IMR-90 (cell line): Measurements from ENCODE around the gene HOTAIR.

Experiments used
- MXI1 ChIP-seq: IDR thresholded peaks from 2 replicates; pipeline ENCODE4 v1.6.1; 2012; ENCODE audit warnings: low read depth, mild to moderate bottlenecking, low read length, moderate library complexity, borderline replicate concordance
- POLR2A ChIP-seq: IDR thresholded peaks from 2 replicates; pipeline ENCODE4 v1.6.1; 2012; ENCODE audit warnings: mild to moderate bottlenecking, low read depth, low read length
- TF ChIP-seq, protein P1 (sequence below): conservative IDR thresholded peaks from 2 replicates; pipeline ENCODE4 v1.5.1; 2012; ENCODE audit warnings: mild to moderate bottlenecking, low read depth, low read length, improper control_type of control experiment
- TF ChIP-seq, protein P2 (sequence below): fragments of 150-350 bp; IDR thresholded peaks from 2 replicates; pipeline ENCODE4 v1.6.1; 2017; ENCODE audit warnings: mild to moderate bottlenecking, antibody characterized with exemption, low read length, low read depth

DNA sequence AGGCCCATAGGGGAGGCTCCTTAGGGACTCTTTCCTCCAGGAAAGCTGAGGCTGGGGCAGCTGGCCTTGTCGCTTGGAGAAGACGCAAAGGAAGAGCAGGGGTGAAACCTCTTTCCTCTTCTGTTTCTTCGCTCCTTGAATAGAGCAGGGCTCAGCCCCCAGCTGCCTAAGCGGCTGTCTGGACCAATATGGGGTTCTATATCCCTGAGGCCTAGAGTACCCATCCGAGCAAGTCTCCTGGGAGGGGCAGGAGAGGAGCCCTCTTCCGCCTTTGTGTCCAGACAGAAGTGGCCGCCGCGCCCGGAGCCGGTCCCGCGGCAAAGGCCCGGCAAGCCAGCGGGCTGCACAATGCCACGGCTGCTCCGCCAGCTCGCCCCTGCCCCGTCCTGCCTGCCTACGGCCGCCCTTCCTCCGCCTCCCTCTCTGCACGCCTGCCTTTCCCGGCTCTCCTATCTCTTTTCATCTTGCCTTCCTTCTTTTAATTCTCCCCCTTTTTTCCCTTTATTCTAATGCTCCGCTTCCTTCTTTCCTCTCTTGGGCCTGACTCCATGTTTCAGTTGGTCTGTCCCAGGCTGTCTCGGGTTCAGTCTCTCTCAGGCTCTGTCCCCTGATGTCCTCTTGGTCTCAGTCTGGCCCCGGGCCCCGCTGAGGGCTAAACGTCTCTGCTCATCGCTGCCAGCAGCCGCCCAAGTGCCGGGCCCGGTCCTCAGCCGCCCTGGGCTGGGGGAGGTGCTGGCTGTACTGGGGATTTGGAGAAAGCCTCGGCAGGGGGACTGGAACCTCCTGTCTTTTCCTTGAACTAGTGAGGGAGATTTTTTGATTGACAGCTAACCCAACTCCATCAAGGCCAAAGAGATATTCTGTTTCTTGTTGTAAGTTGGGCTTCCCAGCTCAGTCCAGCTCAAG lies 22.7 kb upstream of the HOTAIR start:
- TF ChIP-seq, protein P1, sequence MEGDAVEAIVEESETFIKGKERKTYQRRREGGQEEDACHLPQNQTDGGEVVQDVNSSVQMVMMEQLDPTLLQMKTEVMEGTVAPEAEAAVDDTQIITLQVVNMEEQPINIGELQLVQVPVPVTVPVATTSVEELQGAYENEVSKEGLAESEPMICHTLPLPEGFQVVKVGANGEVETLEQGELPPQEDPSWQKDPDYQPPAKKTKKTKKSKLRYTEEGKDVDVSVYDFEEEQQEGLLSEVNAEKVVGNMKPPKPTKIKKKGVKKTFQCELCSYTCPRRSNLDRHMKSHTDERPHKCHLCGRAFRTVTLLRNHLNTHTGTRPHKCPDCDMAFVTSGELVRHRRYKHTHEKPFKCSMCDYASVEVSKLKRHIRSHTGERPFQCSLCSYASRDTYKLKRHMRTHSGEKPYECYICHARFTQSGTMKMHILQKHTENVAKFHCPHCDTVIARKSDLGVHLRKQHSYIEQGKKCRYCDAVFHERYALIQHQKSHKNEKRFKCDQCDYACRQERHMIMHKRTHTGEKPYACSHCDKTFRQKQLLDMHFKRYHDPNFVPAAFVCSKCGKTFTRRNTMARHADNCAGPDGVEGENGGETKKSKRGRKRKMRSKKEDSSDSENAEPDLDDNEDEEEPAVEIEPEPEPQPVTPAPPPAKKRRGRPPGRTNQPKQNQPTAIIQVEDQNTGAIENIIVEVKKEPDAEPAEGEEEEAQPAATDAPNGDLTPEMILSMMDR: no peak
- TF ChIP-seq, protein P2, sequence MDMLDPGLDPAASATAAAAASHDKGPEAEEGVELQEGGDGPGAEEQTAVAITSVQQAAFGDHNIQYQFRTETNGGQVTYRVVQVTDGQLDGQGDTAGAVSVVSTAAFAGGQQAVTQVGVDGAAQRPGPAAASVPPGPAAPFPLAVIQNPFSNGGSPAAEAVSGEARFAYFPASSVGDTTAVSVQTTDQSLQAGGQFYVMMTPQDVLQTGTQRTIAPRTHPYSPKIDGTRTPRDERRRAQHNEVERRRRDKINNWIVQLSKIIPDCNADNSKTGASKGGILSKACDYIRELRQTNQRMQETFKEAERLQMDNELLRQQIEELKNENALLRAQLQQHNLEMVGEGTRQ: no peak
- TF ChIP-seq POLR2A (no peak), MXI1 (no peak)
